Activated CD8-positive, alpha-beta memory T cell treated with anti-CD3 and anti-CD28 coated beads, Interleukin-2, amount 50 U/mL, for 1 hour (primary cell): ENCODE data around the gene PHLDA2.

Experiments
- DNase-seq: peaks from one replicate; pipeline ENCODE4 v3.0.0-alpha.2; 2020; ENCODE audit errors: extremely low read depth

Gene PHLDA2

GRCh38 chr11:2897048-2897447, 32.2 kb downstream of the PHLDA2 start:
- DNase-seq: no peak

- DNase-seq: no peak
Observed at GRCh38 chr11:2896047-2896446, 33.2 kb downstream of the PHLDA2 start.

GRCh38 chr11:2893935-2894334, 35.3 kb downstream of the PHLDA2 start:
- DNase-seq: no peak

GRCh38 chr11:2892967-2893528, 36.2 kb downstream of the PHLDA2 start:
- DNase-seq: no peak

GRCh38 chr11:2892215-2892966, 36.8 kb downstream of the PHLDA2 start:
- no peak for DNase-seq

- DNase-seq: no peak
Observed at GRCh38 chr11:2891326-2892214, 37.6 kb downstream of the PHLDA2 start.

GRCh38 chr11:2890466-2891294, 38.5 kb downstream of the PHLDA2 start:
- no peak for DNase-seq

GRCh38 chr11:2889362-2890273, 39.6 kb downstream of the PHLDA2 start:
- no peak for DNase-seq

- peak; percentile 44 for DNase-seq
Observed at GRCh38 chr11:2888266-2888968, 40.8 kb downstream of the PHLDA2 start.

GRCh38 chr11:2887515-2888195, 41.6 kb downstream of the PHLDA2 start:
- DNase-seq: no peak

GRCh38 chr11:2886936-2887335, 42.3 kb downstream of the PHLDA2 start:
- DNase-seq: no peak

GRCh38 chr11:2886191-2886894, 42.9 kb downstream of the PHLDA2 start:
- DNase-seq: no peak

GRCh38 chr11:2885678-2886081, 43.5 kb downstream of the PHLDA2 start, which contains the start of gene CDKN1C:
Gene CDKN1C (minus strand): TSS chr11:2885775. CDS start chr11:2885456, 319 bp downstream.
- DNase-seq: peak; percentile 40

- no peak for DNase-seq
Observed at GRCh38 chr11:2885017-2885677, 44.1 kb downstream of the PHLDA2 start.

GRCh38 chr11:2883979-2884815, 45.0 kb downstream of the PHLDA2 start:
- DNase-seq: no peak

- DNase-seq: no peak
Observed at GRCh38 chr11:2883640-2883978, 45.6 kb downstream of the PHLDA2 start.

- no peak for DNase-seq
Observed at GRCh38 chr11:2882396-2883110, 46.7 kb downstream of the PHLDA2 start.
